Testis (tissue), 3 donors: ENCODE measurements around the gene BTN1A1. TPM values are rescaled to one million over a fixed set of nuclear protein-coding genes. Genes with fewer than 3 reads are reported as not detected.

ENCODE experiments used
- DNase-seq: peaks from one replicate; pipeline ENCODE4 v3.0.0-alpha.2; 2019
- H3K27ac ChIP-seq, 2 donors: fragments of 200-600 bp; sonication (generic); one replicate each; pipeline ENCODE4 v1.5.1; 2019
- H3K27me3 ChIP-seq: fragments of 200-600 bp; sonication (generic); one replicate; pipeline ENCODE4 v1.5.1; 2019
- H3K36me3 ChIP-seq: fragments of 200-600 bp; sonication (generic); one replicate; pipeline ENCODE4 v1.5.1; 2017; ENCODE audit warnings: low read depth; ENCODE audit errors: missing control alignments
- H3K4me1 ChIP-seq: fragments of 200-600 bp; sonication (generic); one replicate; pipeline ENCODE4 v1.5.1; 2019
- H3K4me3 ChIP-seq, 2 donors: fragments of 200-600 bp; sonication (generic); one replicate each; pipeline ENCODE4 v1.5.1; 2017 to 2019
- H3K9me3 ChIP-seq: fragments of 200-600 bp; sonication (generic); one replicate; pipeline ENCODE4 v1.5.1; 2017
- POLR2A ChIP-seq: fragments of 450-650 bp; IDR thresholded peaks from one replicate; pipeline ENCODE4 v1.6.1; 2017; ENCODE audit warnings: antibody characterized with exemption, mild to moderate bottlenecking, moderate library complexity
- WGBS, 2 donors: methylation state at CpG; one replicate each; pipeline ENCODE4 v1.1.5; 2018; 5-methylcytosine and 5-hydroxymethylcytosine counted together
- intact Hi-C: fragments of 100-400 bp; cut with DNase I; formaldehyde crosslinking; loops from one replicate; pipeline ENCODE4 v1.15.1; 2023; ENCODE audit warnings: low total_unique reads
- polyA plus RNA-seq: library from polyadenylated mRNA; stranded (reverse); fragments of 350-450 nt; fragmentation: Illumina TruSeq; extraction: RNeasy Lipid Tissue Mini Kit (QIAGEN cat#74804); gene quantifications from one replicate; pipeline ENCODE4 v1.2.3, GENCODE V29; 2014; ENCODE audit warnings: low read depth, low replicate concordance; ENCODE audit not compliant: insufficient read depth
- total RNA-seq, 2 donors: library from RNA; depleted of rRNA; stranded (reverse); fragments of >200 nt; gene quantifications; one replicate each; pipeline ENCODE4 v1.2.3, GENCODE V29; 2016
- TF ChIP-seq, protein P1 (sequence below), 3 experiments: fragments of 450-650 bp in 2 of 3; fragments of 200-600 bp in 1 of 3; sonication (generic) in 1 of 3; IDR thresholded peaks; one replicate each; pipeline ENCODE4 v1.5.1; 2016 to 2019; ENCODE audit warnings: antibody characterized with exemption in 3 of 3, mild to moderate bottlenecking in 2 of 3, moderate library complexity in 1 of 3

Gene BTN1A1
- total and polyA plus RNA-seq, 3 donors from 2014 or later = 0.30 to 0.31 (median 0.31) TPM

DNA sequence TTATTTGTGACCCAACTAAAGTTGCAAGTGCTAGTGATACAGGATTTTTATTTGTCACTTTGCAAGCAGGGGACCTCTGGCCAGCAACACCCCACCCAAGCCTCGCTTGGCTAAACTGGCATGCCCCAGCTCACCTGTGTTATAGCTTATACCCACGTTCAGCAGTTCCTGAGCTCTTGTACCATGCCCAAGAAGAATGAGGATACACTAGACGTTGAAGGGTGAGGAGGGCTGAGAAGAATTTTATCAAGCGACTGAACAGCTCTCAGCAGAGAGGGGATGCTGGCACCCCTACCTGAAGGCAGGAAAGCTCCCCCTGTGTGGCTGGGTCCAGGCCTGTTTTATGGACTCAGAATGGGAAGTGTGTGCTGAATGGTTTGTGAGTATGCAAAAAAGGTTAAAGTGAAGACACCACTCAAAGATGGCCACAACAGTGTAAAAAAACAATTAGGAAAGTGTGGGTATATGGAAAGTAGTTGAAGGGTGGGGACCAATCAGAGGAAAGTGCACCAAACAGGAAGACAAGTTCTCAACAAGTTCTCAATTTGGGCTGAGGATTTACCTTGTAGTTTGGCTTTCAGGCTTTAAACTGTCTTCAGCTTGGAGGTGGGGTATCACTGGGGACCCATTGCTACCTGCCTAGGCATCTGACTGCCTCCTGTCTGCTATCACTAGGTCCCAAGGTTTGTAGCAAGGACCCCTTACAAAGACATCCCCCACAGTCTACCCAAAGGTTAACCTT, 27.4 kb upstream of the BTN1A1 start:
- Histone ChIP-seq H3K9me3 (no peaks in the 10 kb centered on the region), H3K4me3 (no peak overlapping the region), H3K27ac (peak overlapping the region; percentile 83 to 91), H3K27me3 (no peaks in the 10 kb centered on the region), H3K36me3 (no peaks in the 10 kb centered on the region), H3K4me1 (peaks cover 13% of the 10 kb centered on the region)
- TF ChIP-seq, protein P1, sequence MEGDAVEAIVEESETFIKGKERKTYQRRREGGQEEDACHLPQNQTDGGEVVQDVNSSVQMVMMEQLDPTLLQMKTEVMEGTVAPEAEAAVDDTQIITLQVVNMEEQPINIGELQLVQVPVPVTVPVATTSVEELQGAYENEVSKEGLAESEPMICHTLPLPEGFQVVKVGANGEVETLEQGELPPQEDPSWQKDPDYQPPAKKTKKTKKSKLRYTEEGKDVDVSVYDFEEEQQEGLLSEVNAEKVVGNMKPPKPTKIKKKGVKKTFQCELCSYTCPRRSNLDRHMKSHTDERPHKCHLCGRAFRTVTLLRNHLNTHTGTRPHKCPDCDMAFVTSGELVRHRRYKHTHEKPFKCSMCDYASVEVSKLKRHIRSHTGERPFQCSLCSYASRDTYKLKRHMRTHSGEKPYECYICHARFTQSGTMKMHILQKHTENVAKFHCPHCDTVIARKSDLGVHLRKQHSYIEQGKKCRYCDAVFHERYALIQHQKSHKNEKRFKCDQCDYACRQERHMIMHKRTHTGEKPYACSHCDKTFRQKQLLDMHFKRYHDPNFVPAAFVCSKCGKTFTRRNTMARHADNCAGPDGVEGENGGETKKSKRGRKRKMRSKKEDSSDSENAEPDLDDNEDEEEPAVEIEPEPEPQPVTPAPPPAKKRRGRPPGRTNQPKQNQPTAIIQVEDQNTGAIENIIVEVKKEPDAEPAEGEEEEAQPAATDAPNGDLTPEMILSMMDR (IDR thresholded peaks at IDR 0.05) = no peak
- TF ChIP-seq POLR2A = no peak
- 94 to 95% methylated on average over 4 of the region's 4 CpGs for WGBS, 2 donors
- DNase-seq = no peak
- intact Hi-C loops = no loop called here

GRCh38 chr6:26473429-26473757, 26.7 kb upstream of the BTN1A1 start:
- no peak for DNase-seq
- WGBS, 2 donors = 61 to 66% methylated on average over 1 of the region's 1 CpG
- peak overlapping the region; percentile 83 to 91 for H3K27ac ChIP-seq
- no peaks in the 10 kb centered on the region for H3K27me3 ChIP-seq
- no peaks in the 10 kb centered on the region for H3K36me3 ChIP-seq
- H3K4me3 ChIP-seq = peak overlapping the region; percentile 32 to 57
- H3K4me1 ChIP-seq = peaks cover 13% of the 10 kb centered on the region
- TF ChIP-seq, protein P1 (IDR thresholded peaks at IDR 0.05) = no peak
- TF ChIP-seq POLR2A = no peak
- no peaks in the 10 kb centered on the region for H3K9me3 ChIP-seq
- intact Hi-C loops = no loop called here

- Histone ChIP-seq H3K27me3 (no peaks in the 10 kb centered on the region), H3K27ac (peak overlapping the region; percentile 83 to 91), H3K36me3 (no peaks in the 10 kb centered on the region), H3K4me3 (peak overlapping the region; percentile 32 to 57), H3K4me1 (peaks cover 13% of the 10 kb centered on the region), H3K9me3 (no peaks in the 10 kb centered on the region)
- DNase-seq = peak; percentile 88
- WGBS, 2 donors = 2 to 3% methylated on average over 12 of the region's 12 CpGs
- intact Hi-C loops = no loop called here
- TF ChIP-seq, protein P1 (IDR thresholded peaks at IDR 0.05) = no peak
- TF ChIP-seq POLR2A = no peak
Measured at GRCh38 chr6:26473758-26474438, 26.2 kb upstream of the BTN1A1 start.

DNA sequence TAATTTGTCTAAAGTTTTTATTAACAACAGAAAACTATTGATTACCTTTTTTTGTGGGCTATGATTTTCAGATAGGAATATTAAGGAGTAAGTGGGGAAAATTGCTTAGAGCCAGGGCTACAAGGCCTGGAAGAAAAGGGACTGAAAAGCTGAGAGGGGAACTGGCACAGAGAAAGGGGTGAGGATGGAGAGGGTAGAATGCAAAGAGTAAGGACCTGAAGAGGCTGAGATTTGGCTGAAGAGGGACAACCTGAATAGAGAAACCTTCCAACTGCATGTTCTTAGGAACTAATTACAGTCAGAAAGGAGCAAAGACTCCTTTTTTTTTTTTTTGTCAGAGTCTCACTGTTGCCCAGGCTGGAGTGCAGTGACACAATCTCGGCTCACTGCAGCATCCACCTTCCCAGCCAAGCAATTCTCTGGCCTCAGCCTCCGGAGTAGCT, 25.6 kb upstream of the BTN1A1 start:
- 27 to 38% methylated on average over 2 of the region's 2 CpGs for WGBS, 2 donors
- intact Hi-C loops = no loop called here
- Histone ChIP-seq H3K9me3 (no peaks in the 10 kb centered on the region), H3K4me1 (peaks cover 13% of the 10 kb centered on the region), H3K36me3 (no peaks in the 10 kb centered on the region), H3K27me3 (no peaks in the 10 kb centered on the region), H3K4me3 (peak overlapping the region; percentile 32 to 57), H3K27ac (peak overlapping the region; percentile 83 to 91)
- no peak for DNase-seq
- TF ChIP-seq, protein P1 (IDR thresholded peaks at IDR 0.05) = no peak
- no peak for TF ChIP-seq POLR2A
